ENCODE data around the gene NECTIN1. TPM values are rescaled to one million over a fixed set of nuclear protein-coding genes. Genes with fewer than 3 reads are reported as not detected.

Gene NECTIN1
- total RNA-seq, 1 donor from 2014 or later = 85.3 TPM

DNA sequence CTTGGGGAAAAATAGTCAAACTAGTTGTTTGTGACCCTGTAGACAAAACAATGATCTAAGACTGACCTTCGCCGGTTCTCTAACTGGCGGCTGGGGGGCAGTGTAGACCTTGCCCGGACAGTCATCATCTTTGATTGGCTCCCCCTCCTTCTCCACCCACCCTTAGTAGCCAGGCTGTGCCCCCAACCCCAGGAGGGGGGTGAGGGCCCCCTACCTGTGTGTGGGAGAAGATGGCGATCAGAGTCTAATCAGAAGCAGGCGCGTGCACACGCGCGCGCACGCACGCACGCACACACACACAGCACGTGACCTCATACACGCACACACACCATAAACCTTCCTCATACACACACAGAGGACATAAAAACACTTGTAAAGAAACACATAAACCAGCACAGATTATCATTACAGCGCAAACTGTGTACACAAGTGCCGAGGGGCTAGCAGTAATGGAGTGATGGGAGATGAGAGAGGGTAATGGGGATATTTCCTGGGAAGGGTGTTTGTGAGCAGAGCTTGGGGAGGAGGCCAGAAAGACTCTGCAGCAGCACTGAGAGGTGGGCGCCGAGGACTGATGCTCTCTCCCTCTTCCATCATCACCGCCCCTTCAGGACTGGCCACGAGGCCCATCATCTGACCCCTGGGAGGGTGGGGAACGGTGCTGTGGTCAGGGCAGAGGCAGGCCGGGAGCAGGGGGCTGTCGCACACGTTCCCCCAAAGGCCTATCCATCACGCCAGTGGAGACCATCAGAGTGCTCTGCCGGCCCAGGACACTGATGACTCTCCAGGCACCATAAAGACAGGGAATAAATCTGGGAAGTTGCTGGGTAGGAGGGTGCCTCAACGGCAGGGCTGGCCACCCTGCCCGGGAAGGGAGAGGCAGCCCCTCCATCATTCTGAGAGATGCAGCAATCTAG is 12.2 kb downstream of the NECTIN1 start:
- no peak for FAIRE-seq
- TF ChIP-seq, protein P1, sequence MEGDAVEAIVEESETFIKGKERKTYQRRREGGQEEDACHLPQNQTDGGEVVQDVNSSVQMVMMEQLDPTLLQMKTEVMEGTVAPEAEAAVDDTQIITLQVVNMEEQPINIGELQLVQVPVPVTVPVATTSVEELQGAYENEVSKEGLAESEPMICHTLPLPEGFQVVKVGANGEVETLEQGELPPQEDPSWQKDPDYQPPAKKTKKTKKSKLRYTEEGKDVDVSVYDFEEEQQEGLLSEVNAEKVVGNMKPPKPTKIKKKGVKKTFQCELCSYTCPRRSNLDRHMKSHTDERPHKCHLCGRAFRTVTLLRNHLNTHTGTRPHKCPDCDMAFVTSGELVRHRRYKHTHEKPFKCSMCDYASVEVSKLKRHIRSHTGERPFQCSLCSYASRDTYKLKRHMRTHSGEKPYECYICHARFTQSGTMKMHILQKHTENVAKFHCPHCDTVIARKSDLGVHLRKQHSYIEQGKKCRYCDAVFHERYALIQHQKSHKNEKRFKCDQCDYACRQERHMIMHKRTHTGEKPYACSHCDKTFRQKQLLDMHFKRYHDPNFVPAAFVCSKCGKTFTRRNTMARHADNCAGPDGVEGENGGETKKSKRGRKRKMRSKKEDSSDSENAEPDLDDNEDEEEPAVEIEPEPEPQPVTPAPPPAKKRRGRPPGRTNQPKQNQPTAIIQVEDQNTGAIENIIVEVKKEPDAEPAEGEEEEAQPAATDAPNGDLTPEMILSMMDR (IDR thresholded peaks at IDR 0.05; ENCODE audit: insufficient read depth, low read length, severe bottlenecking) = no peak

DNA sequence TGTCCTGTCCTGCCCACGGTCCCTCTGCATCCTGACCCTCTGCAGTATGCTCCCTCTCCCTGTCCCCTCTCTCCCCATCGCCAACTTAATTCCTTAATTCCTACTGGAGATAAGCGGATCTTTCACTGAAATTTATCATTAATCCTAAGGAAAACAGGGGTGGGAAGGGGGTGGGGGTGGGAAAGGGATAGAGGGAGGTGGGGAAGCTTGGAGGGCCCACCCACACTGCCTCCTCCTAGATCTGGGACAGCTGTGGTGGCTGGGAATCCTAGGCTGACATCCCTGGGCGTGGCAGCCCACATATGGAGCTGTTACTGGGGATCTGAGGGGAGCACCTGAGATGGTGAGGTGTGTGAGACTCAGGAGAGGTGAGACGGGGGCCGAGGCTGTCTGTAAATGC is 14.4 kb downstream of the NECTIN1 start:
- FAIRE-seq (no peak), DNase-seq (ENCODE audit: low read depth) (no peak)
- Histone ChIP-seq H3K4me3 (ENCODE audit: low read depth, low read length) (no peak overlapping the region), H3K27me3 (ENCODE audit: control insufficient read depth, insufficient read depth, low read length) (no peaks in the 10 kb centered on the region), H3K36me3 (ENCODE audit: control insufficient read depth, insufficient read depth, low read length) (peaks cover 51% of the 10 kb centered on the region)
- TF ChIP-seq, protein P1 (IDR thresholded peaks at IDR 0.05; ENCODE audit: insufficient read depth, low read length, severe bottlenecking) = no peak

More for the DNA sequence above, 12.2 kb downstream of the NECTIN1 start:
- H3K27me3 ChIP-seq (ENCODE audit: control insufficient read depth, insufficient read depth, low read length) = no peaks in the 10 kb centered on the region
- H3K36me3 ChIP-seq (ENCODE audit: control insufficient read depth, insufficient read depth, low read length) = peaks cover 55% of the 10 kb centered on the region
- H3K4me3 ChIP-seq (ENCODE audit: low read depth, low read length) = no peak overlapping the region
- DNase-seq (ENCODE audit: low read depth) = no peak

DNA sequence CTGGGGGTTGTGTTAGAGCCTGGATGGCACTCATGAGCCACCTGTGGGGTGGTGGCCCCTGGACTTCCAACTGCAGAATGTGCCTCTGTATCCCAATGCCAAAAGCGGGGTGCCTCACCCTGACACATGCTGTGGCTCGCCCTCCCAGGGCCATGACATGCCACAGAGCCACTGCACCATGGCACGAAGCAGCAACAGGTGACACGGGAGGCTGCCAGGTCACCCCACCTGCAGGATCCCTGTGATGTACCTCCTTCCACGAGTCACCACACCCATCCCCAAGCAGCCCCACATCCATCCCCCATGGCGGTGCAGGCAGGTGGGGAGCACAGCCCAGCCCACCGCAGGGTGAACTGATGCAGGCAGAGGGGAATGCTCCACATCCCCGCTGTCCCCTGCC is 14.8 kb downstream of the NECTIN1 start:
- TF ChIP-seq, protein P1 (IDR thresholded peaks at IDR 0.05; ENCODE audit: insufficient read depth, low read length, severe bottlenecking) = no peak
- Histone ChIP-seq H3K36me3 (ENCODE audit: control insufficient read depth, insufficient read depth, low read length) (peaks cover 51% of the 10 kb centered on the region), H3K27me3 (ENCODE audit: control insufficient read depth, insufficient read depth, low read length) (no peaks in the 10 kb centered on the region), H3K4me3 (ENCODE audit: low read depth, low read length) (no peak overlapping the region)
- no peak for DNase-seq (ENCODE audit: low read depth)
- FAIRE-seq = no peak

DNA sequence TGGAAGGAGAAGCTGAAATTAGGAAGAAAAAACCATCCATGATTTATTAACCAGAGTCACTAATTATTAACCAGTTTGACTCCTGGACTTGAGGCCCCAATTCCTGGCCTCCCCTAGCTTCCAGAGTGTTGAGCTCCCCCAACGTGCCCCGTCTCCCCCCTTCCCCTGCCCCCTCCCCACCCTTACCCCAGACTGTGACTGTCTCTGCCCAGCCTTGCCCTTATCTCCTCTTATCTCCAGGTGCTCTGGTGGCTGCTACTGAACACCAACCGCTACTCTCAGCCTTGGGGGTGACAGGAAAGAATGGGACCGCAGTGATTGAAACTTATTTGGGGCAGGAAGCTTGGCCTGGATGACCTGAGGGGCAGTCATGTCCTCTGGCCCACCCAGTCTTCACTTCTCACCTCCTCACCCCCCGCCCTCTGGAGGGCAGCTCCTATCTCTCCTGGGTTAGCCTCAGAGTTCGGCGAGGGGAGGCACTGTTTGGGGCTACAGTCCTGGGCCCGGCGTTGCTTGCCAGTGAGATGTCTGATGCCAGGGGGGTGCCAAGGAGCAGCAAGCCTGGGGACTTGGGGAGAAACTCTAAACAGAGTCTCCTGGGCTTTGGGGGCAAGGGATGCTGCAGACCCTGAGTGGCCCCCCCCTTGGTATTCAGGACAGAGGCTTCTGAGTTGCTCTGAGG is 15.5 kb downstream of the NECTIN1 start:
- H3K4me3 ChIP-seq (ENCODE audit: low read depth, low read length) = no peak overlapping the region
- no peak for FAIRE-seq
- DNase-seq (ENCODE audit: low read depth) = no peak
- peaks cover 50% of the 10 kb centered on the region for H3K36me3 ChIP-seq (ENCODE audit: control insufficient read depth, insufficient read depth, low read length)
- TF ChIP-seq, protein P1 (IDR thresholded peaks at IDR 0.05; ENCODE audit: insufficient read depth, low read length, severe bottlenecking) = no peak
- H3K27me3 ChIP-seq (ENCODE audit: control insufficient read depth, insufficient read depth, low read length) = no peaks in the 10 kb centered on the region

DNA sequence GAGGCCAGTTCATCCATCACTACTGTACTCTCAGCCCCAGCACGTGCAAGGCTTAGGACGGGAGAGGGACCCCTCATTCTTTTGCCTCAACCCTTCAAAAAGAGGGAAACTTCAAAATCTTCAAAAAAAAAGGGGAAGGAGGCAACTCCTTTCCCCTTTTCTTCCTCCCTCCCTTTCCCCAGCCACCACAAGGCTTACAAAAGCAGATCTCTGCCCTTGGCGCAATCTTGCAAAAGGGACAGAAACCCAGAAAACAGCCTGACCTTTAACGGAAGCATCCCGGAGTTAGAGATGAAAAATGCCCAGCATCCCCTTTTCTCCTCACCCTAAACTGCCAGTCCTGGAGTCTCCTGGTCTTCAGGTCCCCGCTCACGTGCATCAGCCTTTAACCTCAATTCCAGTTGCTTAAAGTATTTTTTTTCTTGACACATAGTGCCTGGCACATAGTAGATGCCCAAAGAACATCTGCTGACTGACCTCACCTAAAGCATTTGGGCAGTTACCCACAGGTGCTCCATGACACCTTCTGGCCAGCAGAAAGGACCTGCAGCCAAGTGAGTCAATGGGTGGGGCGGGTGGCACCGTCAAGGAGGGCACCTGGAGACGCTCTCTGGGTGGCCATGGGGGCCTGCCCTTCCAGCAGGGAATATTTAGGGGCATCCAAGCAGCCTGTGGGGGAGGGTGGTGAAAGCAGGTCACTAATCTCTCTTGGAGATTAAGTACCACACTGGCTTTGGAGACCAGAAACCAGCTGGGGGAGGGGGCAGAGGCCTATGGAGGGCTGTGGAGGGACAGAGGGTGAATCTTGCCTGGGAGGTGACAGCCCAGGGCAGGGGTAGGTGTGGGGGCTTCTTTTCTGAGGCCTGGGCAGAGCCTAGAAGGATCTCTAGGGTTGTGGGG is 16.3 kb downstream of the NECTIN1 start:
- H3K4me3 ChIP-seq (ENCODE audit: low read depth, low read length) = no peak overlapping the region
- peaks cover 44% of the 10 kb centered on the region for H3K36me3 ChIP-seq (ENCODE audit: control insufficient read depth, insufficient read depth, low read length)
- TF ChIP-seq, protein P1 (IDR thresholded peaks at IDR 0.05; ENCODE audit: insufficient read depth, low read length, severe bottlenecking) = no peak
- FAIRE-seq (no peak), DNase-seq (ENCODE audit: low read depth) (no peak)
- no peaks in the 10 kb centered on the region for H3K27me3 ChIP-seq (ENCODE audit: control insufficient read depth, insufficient read depth, low read length)
